ENCODE results near the gene LHX4.

LHX4 gene

GRCh38 chr1:180257486-180257885, 27.4 kb downstream of the LHX4 start:
- DNase-seq (ENCODE audit: low spot score): no peak

GRCh38 chr1:180258290-180258689, 28.2 kb downstream of the LHX4 start:
- DNase-seq (ENCODE audit: low spot score): no peak

GRCh38 chr1:180258935-180259334, 28.9 kb downstream of the LHX4 start:
- no peak for DNase-seq (ENCODE audit: low spot score)

- DNase-seq (ENCODE audit: low spot score): no peak
Observed at GRCh38 chr1:180259431-180260338, 29.6 kb downstream of the LHX4 start.

GRCh38 chr1:180260541-180260940, 30.5 kb downstream of the LHX4 start:
- no peak for DNase-seq (ENCODE audit: low spot score)

GRCh38 chr1:180261030-180261429, 31.0 kb downstream of the LHX4 start:
- no peak for DNase-seq (ENCODE audit: low spot score)

- DNase-seq (ENCODE audit: low spot score): no peak
Observed at GRCh38 chr1:180261524-180262155, 31.6 kb downstream of the LHX4 start.

DNA sequence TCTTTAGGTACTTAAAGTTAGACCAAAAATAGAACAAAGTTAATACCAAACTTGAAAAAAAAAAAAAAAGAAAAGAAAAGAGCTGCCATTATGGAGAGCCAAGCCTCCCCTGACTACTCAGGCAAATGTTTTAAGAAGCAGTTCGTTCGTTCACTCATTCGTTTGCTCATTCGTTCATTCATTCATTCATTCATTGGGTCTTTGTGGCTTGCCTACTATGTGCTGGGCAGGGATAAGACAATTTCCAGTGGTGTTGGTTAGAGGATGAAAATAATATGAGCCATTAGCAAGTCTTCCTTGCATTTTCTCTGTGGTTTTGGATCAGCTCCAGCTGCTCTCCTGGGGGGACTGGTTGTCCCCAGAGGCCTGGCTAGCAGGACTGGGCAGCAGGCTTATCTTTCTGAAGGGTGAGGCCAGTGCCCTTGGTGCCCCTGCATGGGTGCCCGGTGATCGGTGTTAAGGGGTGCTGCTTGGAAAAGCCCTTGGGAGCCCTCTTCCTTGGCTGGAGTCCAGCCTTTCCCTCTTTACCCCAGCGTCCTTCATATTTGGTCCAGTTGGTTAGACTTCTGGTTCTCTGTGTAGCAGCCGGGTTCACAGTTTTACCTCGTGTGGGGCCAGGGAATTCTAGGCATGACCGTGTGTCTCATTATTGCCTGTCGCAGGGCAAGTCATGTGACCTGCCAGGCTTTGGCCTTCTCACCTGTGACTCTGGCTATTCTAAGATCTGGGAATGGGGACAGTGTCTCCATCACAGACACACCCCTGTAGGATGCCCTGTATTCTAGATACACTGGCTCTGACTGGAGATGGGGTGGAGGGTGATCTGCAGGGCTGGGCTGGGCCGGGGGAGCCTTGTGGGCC, 32.8 kb downstream of the LHX4 start:
- DNase-seq (ENCODE audit: low spot score): no peak

- no peak for DNase-seq (ENCODE audit: low spot score)
Observed at GRCh38 chr1:180264595-180264994, 34.5 kb downstream of the LHX4 start.

DNA sequence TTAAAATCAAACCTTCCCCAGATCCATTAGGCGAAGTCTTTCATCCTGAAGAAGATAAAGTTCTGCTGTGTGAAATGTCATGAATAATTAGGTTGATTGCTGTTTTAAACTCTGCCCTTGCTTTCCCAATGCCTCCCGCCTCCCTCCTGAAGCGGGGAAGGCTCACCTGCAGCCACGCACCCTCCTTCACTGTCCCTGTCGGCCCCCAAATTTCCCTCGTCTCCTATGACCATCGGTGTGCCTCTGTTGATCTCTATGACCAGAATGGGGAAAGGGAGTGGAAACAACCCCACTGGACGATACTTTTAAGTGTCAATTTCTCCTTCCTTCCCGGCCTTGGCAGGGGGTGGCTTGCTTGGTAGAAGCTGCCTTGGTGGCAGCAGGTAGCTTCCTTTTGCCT, 35.1 kb downstream of the LHX4 start:
- no peak for DNase-seq (ENCODE audit: low spot score)

DNA sequence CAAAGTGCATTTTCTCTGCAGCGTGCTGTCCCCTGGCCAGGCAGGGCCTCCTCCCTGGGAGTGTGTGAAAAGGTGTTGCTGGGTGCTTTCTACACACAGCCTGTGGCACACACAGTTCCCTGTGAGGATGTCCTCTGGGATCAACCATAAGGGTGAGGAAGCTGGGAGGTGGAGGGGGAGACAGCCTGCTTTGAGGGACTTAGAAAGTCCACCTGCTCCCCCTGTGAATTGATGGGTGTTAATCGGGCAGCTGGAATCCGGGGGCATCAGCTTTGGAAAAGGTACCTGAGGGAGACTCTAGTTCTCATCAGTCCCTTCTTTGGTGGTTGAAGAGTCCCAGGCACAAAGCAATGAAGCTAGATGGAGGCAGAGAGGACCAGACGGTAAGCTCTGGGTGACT, 35.8 kb downstream of the LHX4 start:
- no peak for DNase-seq (ENCODE audit: low spot score)

GRCh38 chr1:180266275-180267210, 36.5 kb downstream of the LHX4 start:
- no peak for DNase-seq (ENCODE audit: low spot score)

DNA sequence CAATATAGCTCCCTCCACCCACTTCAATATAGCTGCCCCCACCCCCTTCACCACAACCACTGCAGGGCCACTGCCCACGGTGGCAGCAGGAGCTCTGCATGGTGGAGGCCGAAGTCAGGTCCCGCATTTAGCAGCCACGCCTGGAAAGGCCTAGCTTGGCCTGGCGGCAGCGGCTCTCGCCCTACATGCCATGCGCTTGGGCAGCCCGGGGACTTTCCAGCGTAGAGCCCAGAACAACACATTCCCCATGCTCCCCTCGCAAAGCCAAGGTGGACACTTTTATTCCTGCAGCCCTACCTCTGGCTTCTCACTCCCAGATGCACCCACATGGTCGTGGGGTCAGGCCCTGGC, 37.1 kb downstream of the LHX4 start:
- no peak for DNase-seq (ENCODE audit: low spot score)

- DNase-seq (ENCODE audit: low spot score): no peak
Observed at GRCh38 chr1:180267761-180268555, 37.9 kb downstream of the LHX4 start.

- DNase-seq (ENCODE audit: low spot score): no peak
Observed at GRCh38 chr1:180268556-180269075, 38.6 kb downstream of the LHX4 start.

DNA sequence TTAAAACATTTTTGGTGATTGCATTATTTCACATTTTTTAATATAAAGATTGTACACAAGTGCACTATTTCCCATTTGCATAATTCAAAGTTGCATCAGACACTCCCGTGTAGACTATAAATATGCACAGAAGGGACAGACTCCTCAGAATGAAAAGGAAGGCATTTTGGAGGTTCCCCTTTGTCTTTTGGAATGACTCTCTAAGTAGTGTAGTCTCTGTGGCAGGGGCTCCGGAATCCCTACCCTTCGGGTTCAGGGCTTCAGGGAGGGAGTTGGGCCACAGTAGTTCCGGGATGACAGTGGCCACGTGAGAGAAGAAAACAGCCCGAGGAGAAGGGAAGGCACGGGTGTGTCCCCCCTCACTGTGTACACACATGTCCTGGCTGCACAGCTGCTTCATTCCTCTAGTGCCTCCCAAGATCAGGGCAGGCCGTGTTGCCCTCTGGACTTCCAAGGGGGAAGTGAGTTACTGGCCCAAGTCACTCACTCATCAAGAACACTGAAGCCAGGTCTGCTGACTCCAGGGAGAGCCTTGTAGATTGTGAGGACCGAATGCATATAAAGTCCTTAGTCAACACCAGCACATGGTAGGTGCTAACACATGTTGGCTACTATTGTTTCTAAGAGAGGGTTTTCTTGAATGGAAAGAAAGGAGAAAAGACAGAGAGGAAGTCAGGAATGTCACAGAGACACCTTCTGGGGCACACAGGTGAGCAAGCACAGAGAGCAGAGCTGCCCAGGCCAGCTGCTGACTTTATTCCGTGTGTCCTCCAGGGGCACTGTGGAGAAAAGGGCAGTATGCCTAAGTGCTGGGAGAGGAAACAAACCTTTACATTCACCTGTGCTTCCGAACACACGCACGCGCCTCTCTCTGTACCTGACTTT, 39.8 kb downstream of the LHX4 start:
- DNase-seq (ENCODE audit: low spot score): no peak

DNA sequence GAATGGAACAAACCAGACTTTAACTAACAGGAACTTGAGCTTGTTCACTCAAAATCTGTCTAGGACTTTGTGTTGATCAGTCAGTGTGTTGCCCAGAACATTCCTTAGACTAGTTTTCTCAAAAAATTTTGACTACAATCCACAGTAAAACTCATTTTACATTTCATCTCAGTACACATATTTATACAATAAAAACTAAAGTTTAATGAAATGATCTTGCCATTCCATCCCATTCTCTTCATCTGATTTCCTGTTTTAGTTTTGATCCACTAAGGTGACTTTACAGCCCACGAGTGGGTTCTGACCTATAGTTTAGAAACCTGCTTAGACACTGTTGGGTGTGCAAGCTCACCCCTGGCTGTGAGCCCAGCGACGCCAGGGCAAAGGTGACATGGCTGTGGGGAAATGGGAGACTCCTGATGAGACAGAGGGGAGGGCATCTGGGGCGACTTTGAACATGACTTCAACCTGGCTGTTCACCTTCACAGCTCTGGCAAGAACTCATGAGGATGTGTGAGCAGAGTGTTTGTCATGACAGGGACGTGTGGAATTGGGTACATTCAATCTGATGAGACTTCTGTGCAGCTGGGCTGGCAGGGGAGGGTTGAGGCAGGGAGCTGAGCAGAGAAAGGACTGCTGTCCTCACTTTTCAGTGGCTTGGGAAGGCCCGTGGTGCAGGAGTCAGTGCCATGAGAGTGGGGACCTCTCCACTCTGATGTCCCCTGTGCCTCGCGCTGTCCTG, 40.6 kb downstream of the LHX4 start:
- no peak for DNase-seq (ENCODE audit: low spot score)

Data from CD4-positive, alpha-beta T cell treated with Interleukin-2 at 100 ng/mL for 4 hours (primary cell).